Adrenal gland (tissue), 12 donors: Measurements from ENCODE around the gene RAB10. TPM values are rescaled to one million over a fixed set of nuclear protein-coding genes. Genes with fewer than 3 reads are reported as not detected.
"Not testable (repeated sequence)": the region's sequence is repeated elsewhere in the genome, so short reads cannot be mapped to it uniquely, and the experiment has no call there.

Experiments used
- DNase-seq, 7 donors: peaks; one replicate each; pipeline ENCODE4 v3.0.0-alpha.2; 2019 to 2020
- H3K27ac ChIP-seq, 5 donors: fragments of 200-600 bp; sonication (generic) in 4 of 5; 1 replicate in 3 of 5; 2 replicates in 2 of 5; pipeline versions ENCODE4 v1.5.1 to v1.8.0; 2016 to 2020; ENCODE audit warnings: mild to moderate bottlenecking in 1 of 5
- H3K27me3 ChIP-seq: fragments of 200-600 bp; 2 replicates; pipeline ENCODE4 v1.8.0; 2021
- H3K36me3 ChIP-seq, 2 donors: fragments of 200-600 bp; replicated peaks in 1 of 2; 1 replicate in 1 of 2; 2 replicates in 1 of 2; pipeline versions ENCODE4 v1.5.1 to v1.8.0; 2018 to 2022
- H3K4me1 ChIP-seq, 2 donors: fragments of 200-600 bp; replicated peaks in 1 of 2; 1 replicate in 1 of 2; 2 replicates in 1 of 2; pipeline versions ENCODE4 v1.5.1 to v1.8.0; 2018 to 2021
- H3K4me3 ChIP-seq, 4 donors: fragments of 200-600 bp; sonication (generic) in 3 of 4; one replicate each; pipeline ENCODE4 v1.5.1; 2016 to 2018
- H3K9me3 ChIP-seq, 3 donors: fragments of 200-600 bp; sonication (generic) in 1 of 3; replicated peaks in 1 of 3; 1 replicate in 2 of 3; 2 replicates in 1 of 3; pipeline versions ENCODE4 v1.5.1 to v1.8.0; 2016 to 2021
- CTCF ChIP-seq, 6 experiments: fragments of 450-650 bp in 4 of 6; fragments of 200-600 bp in 2 of 6; sonication (generic) in 1 of 6; IDR thresholded peaks; 1 replicate in 5 of 6; 2 replicates in 1 of 6; pipeline versions ENCODE4 v1.5.1 to v1.8.0; 2016 to 2021; ENCODE audit warnings: antibody characterized with exemption in 6 of 6, mild to moderate bottlenecking in 2 of 6, moderate library complexity in 1 of 6
- POLR2A ChIP-seq, 2 donors: fragments of 450-650 bp; IDR thresholded peaks; one replicate each; pipeline ENCODE4 v1.6.1; 2017; ENCODE audit warnings: antibody characterized with exemption in 2 of 2, mild to moderate bottlenecking in 2 of 2, moderate library complexity in 1 of 2
- WGBS, 4 donors: extraction: QIAGEN DNeasy Blood & Tissue Kit in 2 of 4; methylation state at CpG; one replicate each; pipeline versions ENCODE4 v1.1.5 to v1.1.7; 2013 to 2017; 5-methylcytosine and 5-hydroxymethylcytosine counted together
- intact Hi-C, 2 donors: fragments of 100-400 bp; cut with DNase I; formaldehyde crosslinking; loops; one replicate each; pipeline versions ENCODE4 v1.14.1 to v1.15.0; 2022 to 2023
- polyA plus RNA-seq, 3 donors: library from polyadenylated mRNA; stranded (reverse); fragments of 200-250 nt in 2 of 3; fragments of 350-450 nt in 1 of 3; fragmentation: Illumina TruSeq in 1 of 3; extraction: RNeasy Lipid Tissue Mini Kit (QIAGEN cat#74804) in 1 of 3; gene quantifications; one replicate each; pipeline ENCODE4 v1.2.3, GENCODE V29; 2013 to 2014
- total RNA-seq, 9 donors: library from RNA; depleted of rRNA in 4 of 9; stranded (reverse); fragments of >200 nt in 4 of 9; fragments of 120-200 nt in 1 of 9; fragmentation: NEBNext Ultra II Directional in 1 of 9; extraction: Animal tissue kit (Norgen Biotek cat#: 25700) in 1 of 9; gene quantifications; one replicate each; pipeline versions ENCODE4 v1.1.0 to v1.2.4, GENCODE V29; 2013 to 2023
- donor health status: healthy with polysubstance abuse.
- donor health status: Bipolar disorder and iron deficiency.
- donor health status: DM: yes; HTN: yes; CAD: no.
- donor health status: DM: no; HTN: no; CAD: no.
- donor health status: DM: no; HTN: no; CAD: no.
- donor health status: DM: yes; HTN: yes; CAD: no.

RAB10 gene
- total and polyA plus RNA-seq, 12 donors = 31.8 to 369 (median 153) TPM

DNA sequence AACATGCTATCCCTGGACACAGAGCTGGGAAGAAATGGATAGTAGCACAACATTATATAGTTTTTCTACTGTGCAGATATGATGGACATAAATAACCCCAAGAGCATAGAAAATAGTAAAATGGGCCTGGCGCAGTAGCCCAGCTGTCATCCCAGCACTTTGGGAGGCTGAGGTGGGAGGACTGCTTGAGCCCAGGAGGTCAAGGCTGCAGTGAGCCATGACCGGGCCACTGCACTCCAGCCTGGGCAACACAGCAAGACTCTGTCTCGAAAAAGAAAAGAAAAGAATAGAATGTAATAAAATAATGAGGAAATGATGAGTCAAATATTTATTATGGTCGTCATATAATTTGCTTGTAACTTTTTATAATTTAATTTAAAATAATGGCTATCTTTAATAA lies 131.5 kb downstream of the RAB10 start:
- WGBS, 4 donors = 86 to 90% (median 88%) methylated on average over 4 of the region's 4 CpGs
- H3K27ac ChIP-seq = no peak overlapping the region
- no peak overlapping the region for H3K4me3 ChIP-seq
- H3K9me3 ChIP-seq = no peaks in the 10 kb centered on the region
- no peak for DNase-seq
- H3K4me1 ChIP-seq = no peaks in the 10 kb centered on the region
- no peaks in the 10 kb centered on the region for H3K36me3 ChIP-seq
- intact Hi-C loops = no loop called here
- TF ChIP-seq POLR2A (IDR thresholded peaks at IDR 0.05) = no peak
- no peak for TF ChIP-seq CTCF (IDR thresholded peaks at IDR 0.05)
- no peaks in the 10 kb centered on the region for H3K27me3 ChIP-seq

- H3K9me3 ChIP-seq, H3K4me1 ChIP-seq, H3K4me3 ChIP-seq, H3K27ac ChIP-seq, H3K27me3 ChIP-seq, H3K36me3 ChIP-seq, intact Hi-C loops: not testable (repeated sequence)
- DNase-seq = peak in 2 of 7 donors; percentile 27 to 35
- WGBS, 4 donors = 88 to 98% (median 94%) methylated on average over 6 of the region's 6 CpGs
Measured at GRCh38 chr2:26166541-26166940, 132.7 kb downstream of the RAB10 start.

DNA sequence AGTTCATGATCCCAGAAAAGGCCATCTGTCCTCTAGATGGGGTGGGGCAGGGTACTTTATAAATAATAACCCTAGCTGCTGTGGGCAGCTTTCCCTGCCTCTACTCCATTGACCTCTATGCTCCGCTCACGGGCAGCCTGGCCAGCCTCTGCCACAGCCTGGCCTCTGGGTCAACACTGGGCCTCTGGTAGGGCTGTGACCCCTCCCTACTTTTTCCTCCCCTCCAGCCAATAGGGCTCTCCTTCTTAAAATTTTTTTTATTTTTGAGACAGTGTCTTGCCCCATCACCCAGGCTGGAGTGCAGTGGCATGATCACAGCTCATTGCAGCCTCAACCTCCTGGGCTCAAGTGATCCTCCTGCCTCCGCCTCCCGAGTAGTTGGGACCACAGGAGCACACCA lies 134.9 kb downstream of the RAB10 start:
- Histone ChIP-seq H3K4me1 (peaks cover 5 to 7% of the 10 kb centered on the region in 2 donors), H3K27ac (no peak overlapping the region), H3K27me3 (peaks cover 5% of the 10 kb centered on the region), H3K9me3 (no peaks in the 10 kb centered on the region), H3K4me3 (no peak overlapping the region), H3K36me3 (no peaks in the 10 kb centered on the region)
- peak in 2 of 7 donors; percentile 6 to 25 for DNase-seq
- intact Hi-C loops = no loop called here
- WGBS, 4 donors = 94 to 100% (median 96%) methylated on average over 4 of the region's 4 CpGs
- TF ChIP-seq POLR2A (IDR thresholded peaks at IDR 0.05) (no peak), CTCF (IDR thresholded peaks at IDR 0.05) (no peak)

DNA sequence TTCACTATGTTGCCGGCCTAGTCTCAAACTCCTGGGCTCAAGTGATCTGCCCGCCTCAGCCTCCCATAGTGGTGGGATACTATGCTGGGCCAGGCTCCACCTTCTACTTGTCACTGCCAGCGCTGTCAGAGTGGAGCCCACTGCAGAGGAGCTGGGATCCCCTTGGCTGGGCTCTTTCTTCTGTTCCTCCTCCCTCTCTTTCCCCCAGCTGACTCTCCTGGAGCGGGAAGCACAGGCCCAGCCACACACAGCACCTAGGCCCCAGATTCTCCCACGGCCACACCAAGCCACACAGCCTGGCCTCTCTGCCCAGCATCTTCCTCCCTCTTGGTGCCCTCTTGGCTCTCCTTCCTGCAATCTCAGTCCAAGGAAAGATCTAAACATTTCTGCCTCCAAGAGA lies 135.3 kb downstream of the RAB10 start:
- Histone ChIP-seq H3K27me3 (peaks cover 9% of the 10 kb centered on the region), H3K27ac (no peak overlapping the region), H3K9me3 (no peaks in the 10 kb centered on the region), H3K4me3 (no peak overlapping the region), H3K36me3 (no peaks in the 10 kb centered on the region), H3K4me1 (peaks cover 5 to 7% of the 10 kb centered on the region in 2 donors)
- TF ChIP-seq POLR2A (IDR thresholded peaks at IDR 0.05) (no peak), CTCF (IDR thresholded peaks at IDR 0.05) (no peak)
- intact Hi-C loops = no loop called here
- 92 to 96% (median 93%) methylated on average over 5 of the region's 5 CpGs for WGBS, 4 donors
- DNase-seq = peak in 2 of 7 donors; percentile 8 to 14

DNA sequence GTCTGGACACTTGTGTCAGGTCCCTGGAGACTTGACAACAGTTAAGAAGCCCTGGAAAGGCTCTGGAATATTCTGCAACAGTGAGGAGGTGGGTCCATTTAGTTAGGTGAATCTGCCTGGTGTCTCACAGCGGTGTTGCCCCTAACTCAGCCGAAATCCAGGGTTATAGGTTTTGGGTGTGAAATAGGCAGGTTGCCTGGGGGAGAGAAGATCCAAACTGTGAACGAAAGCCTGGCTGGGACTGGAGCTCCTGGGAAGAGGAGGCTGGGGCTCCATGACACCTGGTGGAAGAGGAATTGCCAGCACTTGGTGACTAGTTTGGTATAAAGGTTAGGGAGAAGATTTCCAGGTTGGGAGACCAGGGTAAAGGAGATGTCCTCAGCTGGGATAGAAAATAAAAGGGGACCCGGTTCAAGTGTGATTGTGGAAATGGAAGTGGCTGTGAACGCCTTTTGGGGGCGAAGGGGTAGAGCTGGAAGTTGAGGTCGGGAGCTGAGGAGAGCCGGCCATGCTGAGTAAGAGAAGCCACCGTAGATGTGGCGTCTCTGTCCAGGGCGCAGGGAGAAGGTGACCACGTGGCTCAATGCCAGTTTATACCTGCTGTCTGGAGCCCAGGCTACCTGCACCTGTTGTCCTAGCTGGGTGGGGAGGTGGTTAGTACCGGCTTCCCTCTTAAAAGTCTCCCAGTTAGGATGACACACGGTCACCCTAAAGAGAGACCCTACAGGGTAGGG lies 136.0 kb downstream of the RAB10 start:
- TF ChIP-seq POLR2A (IDR thresholded peaks at IDR 0.05) (no peak), CTCF (IDR thresholded peaks at IDR 0.05) (no peak)
- intact Hi-C loops = no loop called here
- Histone ChIP-seq H3K9me3 (no peaks in the 10 kb centered on the region), H3K27me3 (peaks cover 14% of the 10 kb centered on the region), H3K4me3 (no peak overlapping the region), H3K27ac (no peak overlapping the region), H3K36me3 (no peaks in the 10 kb centered on the region), H3K4me1 (peaks cover 5 to 7% of the 10 kb centered on the region in 2 donors)
- 86 to 89% (median 87%) methylated on average over 14 of the region's 14 CpGs for WGBS, 4 donors
- peak in 2 of 7 donors; percentile 19 to 31 for DNase-seq
